GM20000 (cell line): Measurements from ENCODE around the gene PALD1.
"Not testable (repeated sequence)": the region's sequence is repeated elsewhere in the genome, so short reads cannot be mapped to it uniquely, and the experiment has no call there.

Experiments used
- DNase-seq: peaks from one replicate; pipeline ENCODE4 v3.0.0; 2012; ENCODE audit warnings: low spot score
- CTCF ChIP-seq: IDR thresholded peaks from 2 replicates; pipeline ENCODE4 v1.5.1; 2012; ENCODE audit warnings: mild to moderate bottlenecking, control low read depth; ENCODE audit errors: extremely low read depth, missing control alignments

Gene PALD1

GRCh38 chr10:70579234-70580002, 100.9 kb downstream of the PALD1 start:
- TF ChIP-seq CTCF = no peak
- no peak for DNase-seq

- DNase-seq = not testable (repeated sequence)
Observed at GRCh38 chr10:70581176-70581575, 102.6 kb downstream of the PALD1 start.

- no peak for DNase-seq
- TF ChIP-seq CTCF = no peak
Observed at GRCh38 chr10:70582793-70583668, 104.5 kb downstream of the PALD1 start.

- TF ChIP-seq CTCF = no peak
- no peak for DNase-seq
Observed at GRCh38 chr10:70583669-70584037, 105.1 kb downstream of the PALD1 start.

- no peak for DNase-seq
- TF ChIP-seq CTCF = no peak
Observed at GRCh38 chr10:70584366-70584765, 105.8 kb downstream of the PALD1 start.

- no peak for TF ChIP-seq CTCF
- no peak for DNase-seq
Observed at GRCh38 chr10:70584909-70585544, 106.5 kb downstream of the PALD1 start.

- TF ChIP-seq CTCF = no peak
Observed at GRCh38 chr10:70585578-70586169, 107.1 kb downstream of the PALD1 start.

More at GRCh38 chr10:70585578-70586169, 107.1 kb downstream of the PALD1 start:
- no peak for DNase-seq
